Frontal cortex (tissue), 4 donors: ENCODE data around the gene CTSZ. TPM values are rescaled to one million over a fixed set of nuclear protein-coding genes. Genes with fewer than 3 reads are reported as not detected.
"Not testable (repeated sequence)": the region's sequence is repeated elsewhere in the genome, so short reads cannot be mapped to it uniquely, and the experiment has no call there.

Experiments used
- DNase-seq, 2 donors: peaks; one replicate each; pipeline ENCODE4 v3.0.0; 2012; ENCODE audit warnings: low spot score in 2 of 2
- FAIRE-seq: peaks from 2 replicates; lab custom pipeline; 2012; peaks lifted over from hg19 to GRCh38; lab: Jason Lieb, UNC
- total RNA-seq: library from RNA; depleted of rRNA; stranded (reverse); fragments of >200 nt; gene quantifications from one replicate; pipeline ENCODE4 v1.2.3, GENCODE V29; 2014
- donor health status: control.
- donor health status: control.
- donor health status: control.

CTSZ gene
- 10.6 TPM for total RNA-seq

- DNase-seq, result peak; percentile 74 to 81
- no peak for FAIRE-seq
Measured at GRCh38 chr20:59006864-59007664, at the start of gene CTSZ. CTSZ (minus strand) TSS chr20:59007254; CDS start chr20:59007128, 126 bp downstream.

DNA sequence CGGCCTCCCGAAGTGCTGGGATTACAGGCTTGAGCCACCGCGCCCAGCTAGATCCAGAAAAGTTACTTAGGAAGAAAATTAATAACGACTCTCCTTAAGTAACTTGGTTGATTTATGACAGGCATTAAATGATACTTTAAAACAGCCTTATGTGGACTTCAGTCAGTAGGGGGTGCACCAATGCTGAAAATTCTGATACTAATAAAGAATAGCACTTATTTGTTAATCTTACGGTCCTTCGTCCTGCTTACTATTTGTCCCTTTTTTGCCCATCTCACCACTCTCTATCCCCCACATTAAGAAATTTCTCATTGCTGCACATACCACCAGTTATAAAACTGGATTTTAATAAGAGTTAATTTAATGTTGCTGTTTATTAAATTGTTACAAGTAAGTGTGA is 48.2 kb upstream of the CTSZ start:
- no peak for FAIRE-seq

GRCh38 chr20:59051666-59052185 is 44.7 kb upstream of the CTSZ start:
- no peak for FAIRE-seq
- DNase-seq, result no peak

More for the DNA sequence above, 48.2 kb upstream of the CTSZ start:
- no peak for DNase-seq

DNA sequence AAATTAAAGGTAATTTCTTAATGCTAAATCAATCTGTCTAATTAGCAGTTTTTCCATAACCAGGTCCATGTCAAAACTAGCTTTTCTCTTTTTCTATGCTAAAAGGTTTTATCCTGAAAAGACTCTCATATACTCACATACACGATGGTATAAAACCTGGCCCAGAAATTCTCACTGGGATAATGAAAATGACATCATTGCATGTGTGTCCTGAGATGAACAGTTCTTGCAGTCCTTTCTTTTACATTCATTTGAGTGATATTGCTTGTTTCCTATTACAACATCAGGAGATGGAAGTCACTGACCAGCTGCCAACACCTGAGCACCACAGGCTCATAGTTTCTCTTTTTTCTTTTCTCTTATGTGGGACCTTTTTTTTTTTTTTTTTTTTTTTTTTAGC is 43.4 kb upstream of the CTSZ start:
- no peak for DNase-seq
- FAIRE-seq, result no peak

DNA sequence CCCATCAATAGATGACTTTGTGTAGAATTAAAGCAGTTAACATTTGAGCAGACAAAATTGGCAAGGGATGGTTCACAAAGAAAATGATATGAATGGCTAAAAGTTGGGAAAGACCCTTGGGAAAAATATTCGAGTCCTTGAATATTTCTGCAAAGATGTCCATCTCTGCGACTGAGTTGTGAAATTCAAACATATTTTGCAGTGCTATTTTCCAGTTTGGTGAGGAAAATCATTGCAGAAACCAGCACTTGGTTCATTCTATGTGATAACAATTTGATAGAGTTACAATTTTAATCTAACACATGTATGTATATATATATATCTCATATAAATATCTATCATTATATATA is 41.6 kb upstream of the CTSZ start:
- DNase-seq (no peak), FAIRE-seq (no peak)

DNA sequence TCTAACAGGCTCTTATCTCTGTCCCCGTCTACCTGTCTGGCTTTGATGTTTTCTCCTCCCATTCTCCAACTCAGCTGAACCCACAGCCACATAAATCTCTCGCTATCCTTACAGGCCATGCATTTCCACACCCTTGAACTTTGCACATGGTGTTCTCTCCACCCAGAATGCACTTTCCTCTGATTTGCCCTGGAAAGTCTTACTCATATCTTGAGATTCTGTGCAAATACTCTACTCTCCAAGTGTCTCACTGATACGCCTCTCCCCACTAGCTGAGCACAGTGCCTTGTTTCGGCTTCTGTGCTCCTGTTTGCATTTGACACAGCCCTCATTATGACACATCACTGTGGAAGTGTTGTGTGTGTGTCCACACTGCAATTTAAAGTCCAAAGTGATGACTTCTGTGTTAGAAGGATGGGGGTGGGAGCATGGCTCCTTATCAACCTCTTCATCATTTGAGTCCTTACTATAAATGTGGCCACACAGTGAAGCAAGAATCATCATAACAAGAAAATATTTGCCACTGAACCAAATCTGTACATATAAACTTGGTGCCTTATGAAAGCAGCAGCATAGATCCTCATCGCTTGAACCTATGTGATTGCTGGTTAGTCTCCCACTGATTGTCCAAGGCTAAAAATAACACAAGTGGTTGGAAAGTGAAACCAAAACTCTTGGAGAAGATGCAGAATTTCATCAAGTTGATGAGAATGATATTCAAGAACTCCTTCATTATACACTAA is 41.1 kb upstream of the CTSZ start:
- FAIRE-seq (no peak), DNase-seq (no peak)

DNA sequence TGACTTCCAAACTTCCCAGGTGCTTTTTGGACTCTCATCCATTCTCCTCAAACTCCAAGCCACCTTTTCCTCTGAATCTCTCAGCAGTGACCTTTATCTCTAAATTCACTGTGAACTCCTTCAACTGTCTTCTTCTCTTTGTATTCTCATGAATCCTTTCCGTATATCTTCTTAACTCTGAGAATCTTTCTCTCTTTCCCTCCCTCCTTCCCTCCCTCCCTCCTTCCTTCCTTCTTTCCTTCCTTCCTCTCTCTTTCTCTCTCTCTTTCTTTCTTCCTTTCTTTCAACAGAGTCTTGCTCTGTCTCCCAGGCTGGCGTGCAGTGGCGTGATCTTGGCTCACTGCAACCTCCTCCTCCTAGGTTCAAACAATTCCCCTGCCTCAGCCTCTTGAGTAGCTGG is 39.8 kb upstream of the CTSZ start:
- DNase-seq (no peak), FAIRE-seq (no peak)

- FAIRE-seq (no peak), DNase-seq (no peak)
Measured at GRCh38 chr20:59044796-59045195, 37.7 kb upstream of the CTSZ start.

DNA sequence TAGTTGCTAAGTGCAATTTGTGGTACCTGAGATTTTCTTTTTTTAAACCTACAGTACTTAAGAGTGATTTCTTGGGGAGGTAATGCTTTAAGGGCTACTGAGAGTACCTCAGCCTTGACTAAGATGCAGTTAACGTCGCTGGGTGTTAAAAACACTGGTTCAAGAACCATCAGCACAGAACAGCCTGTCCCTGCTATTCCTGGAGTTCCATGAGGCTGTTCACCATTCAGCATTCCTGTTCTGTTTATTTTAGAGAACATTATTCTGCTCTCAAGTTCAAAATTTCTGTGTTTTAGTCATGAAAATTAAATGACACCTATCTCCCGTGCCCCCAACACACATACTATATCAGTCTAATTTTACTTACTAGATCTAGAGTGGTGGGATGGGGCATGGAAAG is 37.2 kb upstream of the CTSZ start:
- DNase-seq (no peak), FAIRE-seq (no peak)

- DNase-seq (no peak), FAIRE-seq (no peak)
Measured at GRCh38 chr20:59043698-59044097, 36.6 kb upstream of the CTSZ start.

DNA sequence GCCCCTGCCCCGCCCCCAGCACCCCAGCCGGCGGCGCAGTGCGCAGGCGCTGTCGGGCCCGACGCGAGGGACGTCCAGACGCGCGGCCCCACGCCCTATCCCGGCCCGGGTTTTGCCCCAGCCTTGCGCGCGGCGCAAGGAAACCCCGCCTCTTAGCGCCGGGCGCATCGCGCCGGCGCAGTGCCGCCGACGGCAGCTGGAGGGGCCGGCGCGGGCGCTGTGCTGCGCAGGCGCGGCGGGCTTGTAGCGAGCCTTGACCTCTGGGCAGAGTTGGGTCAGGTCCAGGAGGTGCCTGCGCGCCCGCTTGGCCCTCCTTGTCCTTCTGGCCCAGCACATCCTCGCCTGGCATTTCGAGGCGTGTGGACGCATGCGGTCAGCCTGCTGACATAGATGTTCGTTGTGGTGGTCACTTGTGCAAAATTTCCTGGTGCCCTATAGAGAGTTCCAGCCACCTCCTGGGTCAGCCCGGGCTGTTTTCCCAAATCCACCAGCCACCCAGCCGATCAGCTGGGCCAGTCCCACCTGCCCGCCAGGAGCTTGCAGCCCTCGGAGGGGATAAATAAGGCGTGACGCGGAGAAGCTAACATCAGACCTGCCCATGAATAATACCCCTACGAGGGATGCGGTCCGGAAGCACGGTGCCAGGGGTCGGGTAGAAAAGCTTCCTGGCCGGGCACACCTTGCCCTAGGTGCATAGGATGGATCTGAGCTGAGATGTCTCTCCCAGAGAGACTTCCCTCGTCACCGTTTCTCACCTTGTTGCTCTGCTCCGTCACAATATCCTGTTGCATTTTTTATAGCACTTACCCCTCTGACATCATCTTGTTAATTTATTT is 36.0 kb upstream of the CTSZ start:
- no peak for FAIRE-seq
- DNase-seq, result peak; percentile 97 to 98

- no peak for FAIRE-seq
- peak in 1 of 2 donors; percentile 26 for DNase-seq
Measured at GRCh38 chr20:59042151-59042795, 35.2 kb upstream of the CTSZ start, which contains the start of gene PRELID3B. PRELID3B (minus strand) TSS chr20:59042786; CDS start chr20:59042730, 56 bp downstream.

GRCh38 chr20:59041487-59041886 is 34.4 kb upstream of the CTSZ start:
- FAIRE-seq, DNase-seq: not testable (repeated sequence)

GRCh38 chr20:59040667-59041066 is 33.6 kb upstream of the CTSZ start:
- DNase-seq (no peak), FAIRE-seq (no peak)

DNA sequence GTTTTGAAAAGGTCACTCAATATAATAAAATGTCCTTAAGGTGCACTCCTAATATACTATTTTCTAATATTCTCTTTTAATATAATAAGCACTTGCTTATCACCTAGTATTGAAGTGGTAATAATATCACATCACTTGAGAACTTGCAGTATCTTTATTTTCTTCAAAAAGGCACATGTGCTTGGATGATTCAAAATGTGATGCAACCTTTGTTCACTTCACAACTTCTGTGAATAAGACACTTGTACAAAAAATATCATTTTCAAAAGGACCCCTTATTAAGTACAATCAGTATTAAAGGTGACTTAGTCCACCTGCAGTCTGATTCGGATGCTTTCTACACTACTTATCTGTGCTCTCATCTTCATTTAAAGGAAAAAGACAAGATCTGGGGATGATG is 32.2 kb upstream of the CTSZ start:
- FAIRE-seq (no peak), DNase-seq (no peak)

GRCh38 chr20:59037386-59037785 is 30.3 kb upstream of the CTSZ start:
- DNase-seq (no peak), FAIRE-seq (no peak)

DNA sequence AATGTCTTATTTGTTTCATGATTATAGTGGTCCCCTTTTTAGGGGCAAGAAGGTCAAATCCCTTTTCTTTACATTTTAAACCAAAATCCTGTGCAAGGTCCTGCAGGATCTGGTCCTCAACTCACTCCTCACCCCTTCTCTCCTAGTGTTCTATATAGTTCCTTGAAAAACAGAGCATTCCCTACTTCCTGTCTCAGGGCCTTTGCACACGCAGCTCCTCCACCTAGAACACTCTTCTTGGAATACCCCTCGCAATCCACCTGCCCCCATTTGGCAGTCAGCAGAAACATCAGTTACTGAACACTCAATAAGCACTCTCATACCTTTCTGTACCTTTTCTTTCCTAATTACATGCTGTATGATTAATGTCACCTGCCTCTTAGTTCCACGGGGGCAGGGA is 28.3 kb upstream of the CTSZ start:
- FAIRE-seq (no peak), DNase-seq (no peak)

- no peak for DNase-seq
Measured at GRCh38 chr20:59033616-59034165, 26.6 kb upstream of the CTSZ start.

DNA sequence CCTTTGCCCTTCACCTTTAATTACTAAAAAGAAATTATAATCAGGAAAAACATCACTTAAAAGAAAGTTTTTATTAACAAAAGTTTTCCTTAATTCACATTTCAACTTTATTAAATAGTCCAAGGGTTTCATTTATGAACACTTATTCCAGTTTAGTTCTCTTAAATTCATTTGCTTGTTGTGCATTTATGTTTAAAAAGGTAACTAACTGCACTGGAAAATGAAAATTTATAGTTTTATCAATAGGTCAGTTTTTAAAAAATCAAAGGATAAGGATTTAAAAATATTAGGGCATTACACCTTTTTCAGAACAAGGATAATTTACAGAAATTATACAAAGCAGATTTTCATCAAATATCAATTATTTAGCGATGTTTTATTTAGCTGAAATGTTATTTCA is 26.0 kb upstream of the CTSZ start:
- no peak for DNase-seq
- no peak for FAIRE-seq

More at GRCh38 chr20:59033616-59034165, 26.6 kb upstream of the CTSZ start:
- FAIRE-seq, result no peak
